ENCODE results near the gene PPM1A.

The PPM1A gene

DNA sequence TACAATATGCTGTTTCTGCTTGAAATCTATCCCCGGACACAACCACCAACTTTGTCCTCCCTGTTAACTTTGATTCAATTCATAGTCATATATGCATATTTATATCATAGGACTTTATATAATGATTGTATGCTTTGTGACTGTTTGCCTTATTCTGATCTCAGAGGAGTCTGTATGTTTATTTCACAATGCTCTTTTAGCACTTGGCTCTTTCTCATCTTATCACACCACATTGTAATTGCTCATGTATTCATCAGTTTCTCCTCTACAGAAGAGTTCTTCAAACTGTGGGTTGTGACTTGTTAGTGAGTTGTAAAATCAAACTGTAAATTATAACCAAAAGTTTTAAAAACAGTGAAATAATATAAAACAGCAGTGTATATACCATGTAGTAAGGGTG is 21.7 kb upstream of the PPM1A start:
- DNase-seq, result no peak

DNA sequence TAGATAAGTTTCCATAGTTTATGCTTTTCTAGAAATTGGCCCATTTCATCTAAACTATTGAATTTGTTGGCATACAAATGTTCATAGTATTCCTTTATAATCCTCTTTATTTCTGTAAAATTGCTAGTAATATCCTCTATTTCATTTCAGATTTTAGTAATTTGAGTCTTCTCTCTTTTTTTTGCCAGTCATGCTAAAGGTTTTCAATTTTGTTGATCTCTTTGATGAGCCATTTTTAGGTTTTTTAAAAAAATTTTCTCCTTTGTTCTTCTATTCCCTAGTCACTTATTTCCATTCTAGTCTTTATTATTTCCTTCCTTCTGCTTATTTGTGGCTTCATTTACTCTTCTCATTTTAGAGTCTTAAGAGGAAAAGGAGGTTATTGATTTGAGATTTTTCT is 19.4 kb upstream of the PPM1A start:
- DNase-seq, result no peak

DNA sequence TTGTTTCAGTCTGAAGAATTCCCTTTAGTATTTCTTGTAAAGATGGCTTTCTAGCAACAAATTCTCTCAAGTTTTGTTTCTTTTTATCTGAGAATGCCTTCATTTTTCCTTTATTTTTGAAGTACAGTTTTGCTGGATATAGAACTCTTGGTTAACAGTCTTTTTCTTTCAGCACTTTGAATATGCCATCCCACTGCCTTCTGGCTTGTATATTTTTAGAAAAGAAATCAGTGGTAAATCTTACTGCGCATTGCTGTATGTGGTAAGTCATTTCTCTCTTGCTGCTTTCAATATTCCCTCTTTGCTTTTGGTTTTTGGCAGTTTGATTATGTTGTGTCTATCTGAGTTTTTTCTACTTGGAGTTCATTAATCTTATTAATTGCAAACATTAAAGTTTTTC is 16.8 kb upstream of the PPM1A start:
- DNase-seq, result no peak

DNA sequence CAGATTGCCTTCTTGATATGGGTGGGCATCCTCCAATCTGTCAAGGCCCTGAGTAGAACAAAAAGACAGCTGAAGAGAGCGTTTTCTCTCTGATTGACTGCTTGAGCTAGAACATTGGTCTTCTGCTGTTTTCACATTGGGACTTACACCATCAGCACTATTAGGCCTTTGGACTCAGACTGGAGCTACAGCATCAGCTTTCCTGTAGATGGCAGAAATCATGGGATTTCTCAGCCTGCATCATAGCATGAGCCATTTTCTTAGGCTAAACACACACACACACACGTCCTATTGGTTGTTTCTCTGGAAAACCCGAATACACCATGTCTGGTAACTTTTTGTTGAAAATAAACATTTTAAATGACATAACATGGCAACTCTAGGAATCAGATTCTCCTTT is 15.8 kb upstream of the PPM1A start:
- no peak for DNase-seq

DNA sequence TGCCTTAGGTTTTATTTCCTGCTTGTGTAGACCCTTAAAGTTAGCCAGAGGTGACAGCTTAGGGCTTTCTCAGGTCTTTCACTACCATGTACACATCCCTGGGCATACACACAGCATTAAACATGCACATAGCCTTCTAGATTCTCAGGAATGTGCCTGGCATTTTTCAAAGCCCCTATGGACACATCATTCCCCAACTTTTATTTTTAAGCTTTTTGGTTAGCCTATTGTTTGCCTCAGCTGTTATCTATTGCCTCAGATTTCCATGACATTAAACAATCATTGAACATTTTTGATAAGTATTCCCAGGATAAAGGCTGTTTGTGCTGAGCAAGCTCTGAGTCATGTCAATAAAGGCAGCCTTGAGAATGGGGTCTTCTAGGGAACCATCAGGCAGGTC is 15.1 kb upstream of the PPM1A start:
- no peak for DNase-seq

DNA sequence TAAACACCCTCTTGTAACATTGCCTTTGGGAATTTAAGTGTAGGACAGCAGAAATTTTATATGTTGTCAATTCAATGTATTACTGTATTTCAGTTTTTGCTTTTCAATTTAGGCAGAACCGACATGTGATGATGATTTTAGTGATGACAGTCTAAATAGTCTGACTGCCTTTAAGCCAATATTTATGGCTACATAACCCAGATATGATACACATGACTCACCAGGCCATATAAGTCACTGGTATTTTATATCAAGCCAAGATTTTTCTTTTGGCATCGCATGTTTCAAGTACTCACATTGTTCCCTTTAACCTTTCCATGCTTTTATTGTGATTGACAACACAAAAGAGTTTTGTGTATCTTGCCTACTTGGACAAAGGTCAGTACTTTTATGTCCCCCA is 13.6 kb upstream of the PPM1A start:
- DNase-seq, result no peak

DNA sequence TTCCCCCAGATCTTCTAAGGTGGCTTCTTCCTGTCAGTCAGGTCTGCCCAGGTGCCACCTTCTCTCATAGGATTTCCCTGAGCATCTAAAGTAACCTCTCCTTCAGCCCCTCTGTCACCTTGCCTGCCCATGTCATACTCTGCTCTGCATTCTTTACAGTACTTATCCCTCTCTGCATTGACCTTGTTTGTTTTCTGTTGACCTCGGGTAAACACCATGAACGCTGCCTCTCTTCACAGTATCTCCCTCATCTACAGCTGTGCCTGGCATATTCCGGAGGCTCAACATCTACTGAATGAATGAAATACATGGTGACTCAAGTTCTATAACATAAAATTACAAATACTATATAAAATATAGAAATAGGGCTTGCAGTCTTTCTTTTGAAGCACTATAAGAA is 10.1 kb upstream of the PPM1A start:
- no peak for DNase-seq

DNA sequence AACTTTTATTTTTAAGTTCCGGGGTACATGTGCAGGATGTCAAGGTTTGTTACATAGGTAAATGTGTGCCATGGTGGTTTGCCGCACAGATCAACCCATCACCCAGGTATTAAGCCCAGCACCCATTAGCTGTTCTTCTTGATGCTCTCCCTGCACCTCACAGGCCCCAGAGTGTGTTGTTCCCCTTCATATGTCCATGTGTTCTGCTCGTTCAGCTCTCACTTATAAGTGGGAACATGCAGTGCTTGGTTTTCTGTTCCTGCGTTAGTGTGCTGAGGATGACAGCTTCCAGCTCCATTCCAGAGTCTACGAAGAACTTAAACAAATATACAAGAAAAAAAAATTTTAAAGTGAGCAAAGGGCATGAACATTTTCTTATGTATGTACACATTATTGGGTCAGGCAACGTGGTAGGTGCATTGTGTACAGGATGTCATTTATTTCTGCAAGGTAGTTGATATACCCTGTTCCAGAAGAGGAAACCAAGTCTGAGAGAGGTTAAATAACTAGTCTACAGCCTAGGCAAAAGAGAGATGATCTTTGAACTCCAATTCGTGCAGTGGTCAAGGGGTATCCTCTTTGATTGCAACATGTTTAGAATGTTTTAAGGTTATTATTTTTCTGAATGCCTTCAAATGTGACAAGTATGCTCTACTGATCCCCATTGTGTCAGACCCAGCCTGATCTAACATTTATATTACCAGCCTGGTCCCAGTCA is 8.7 kb upstream of the PPM1A start:
- no peak for DNase-seq

DNA sequence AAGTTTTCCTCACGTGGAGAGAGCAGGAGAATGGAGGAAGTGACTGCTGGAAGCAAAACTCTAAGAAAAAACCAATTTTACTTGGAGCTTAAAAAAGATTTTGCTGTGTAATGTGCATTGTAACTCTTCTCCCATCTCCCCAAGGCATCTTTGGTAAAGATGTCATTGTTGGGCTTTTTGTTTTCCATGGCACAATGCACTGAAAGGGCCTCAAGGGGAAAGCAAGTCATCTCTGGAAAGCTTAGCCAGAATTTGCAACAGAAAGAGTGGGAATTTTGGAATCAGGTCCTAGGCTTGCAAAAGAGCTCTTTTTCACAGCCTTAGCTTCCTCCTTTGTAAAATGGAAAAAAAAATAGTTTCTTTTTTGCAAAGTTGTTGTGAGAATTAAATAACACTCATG is 7.9 kb upstream of the PPM1A start:
- DNase-seq, result no peak

DNA sequence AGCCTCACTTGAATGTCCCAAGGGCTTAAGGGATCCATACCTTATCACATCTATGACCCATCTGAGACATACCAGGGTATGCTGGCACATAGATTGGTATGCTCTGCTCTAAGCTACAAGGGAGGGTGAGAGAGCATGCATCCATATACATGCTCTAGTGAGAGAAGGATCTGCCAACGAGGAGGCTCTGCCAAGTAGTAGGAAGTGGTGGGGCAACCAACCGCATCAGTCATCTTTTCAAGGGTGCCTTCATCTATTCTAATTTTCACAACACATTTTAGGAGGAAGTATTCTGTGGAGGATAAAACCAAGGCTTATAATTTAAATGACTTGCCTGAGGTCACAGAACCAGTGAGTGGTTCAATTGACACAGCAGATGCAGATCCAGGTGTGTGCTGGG is 6.6 kb upstream of the PPM1A start:
- no peak for DNase-seq

DNA sequence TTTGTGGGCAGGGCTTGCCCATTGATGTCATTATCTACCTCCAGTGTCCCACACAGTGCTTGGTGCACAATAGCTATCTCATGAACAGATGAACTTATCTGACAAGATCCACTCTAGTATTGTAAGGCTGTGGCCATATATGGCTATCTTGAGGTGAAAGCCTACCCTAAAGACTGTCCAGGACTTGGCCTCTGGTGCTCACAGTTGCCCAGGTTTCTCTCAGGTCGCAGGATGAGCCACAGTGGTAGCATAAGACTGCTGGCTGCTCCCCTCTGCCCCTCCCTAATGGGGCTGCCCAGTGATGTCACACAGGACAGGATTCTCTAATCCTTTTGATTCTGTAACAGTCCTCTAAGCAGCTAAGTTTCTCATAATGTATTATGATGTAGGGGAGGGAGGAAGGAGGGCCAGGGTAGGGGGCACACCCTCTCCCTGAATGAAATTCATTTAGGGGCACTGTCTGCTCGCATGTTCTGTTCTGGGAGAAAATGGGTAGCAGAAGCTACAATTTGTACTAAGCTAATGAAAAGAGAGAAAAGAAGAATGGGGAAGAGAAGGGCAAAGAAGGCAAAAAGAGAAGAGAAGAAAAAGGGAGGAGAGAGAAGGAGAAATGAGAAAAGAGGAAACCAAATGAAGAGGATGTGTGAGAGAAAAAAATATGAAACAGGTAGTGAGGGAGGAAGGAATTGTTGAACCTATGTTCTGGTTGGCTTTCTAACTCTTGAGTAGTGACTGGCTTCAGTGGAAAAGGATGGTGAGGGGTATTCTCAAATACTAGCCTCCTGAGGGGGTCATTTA is 3.4 kb upstream of the PPM1A start:
- no peak for DNase-seq

DNA sequence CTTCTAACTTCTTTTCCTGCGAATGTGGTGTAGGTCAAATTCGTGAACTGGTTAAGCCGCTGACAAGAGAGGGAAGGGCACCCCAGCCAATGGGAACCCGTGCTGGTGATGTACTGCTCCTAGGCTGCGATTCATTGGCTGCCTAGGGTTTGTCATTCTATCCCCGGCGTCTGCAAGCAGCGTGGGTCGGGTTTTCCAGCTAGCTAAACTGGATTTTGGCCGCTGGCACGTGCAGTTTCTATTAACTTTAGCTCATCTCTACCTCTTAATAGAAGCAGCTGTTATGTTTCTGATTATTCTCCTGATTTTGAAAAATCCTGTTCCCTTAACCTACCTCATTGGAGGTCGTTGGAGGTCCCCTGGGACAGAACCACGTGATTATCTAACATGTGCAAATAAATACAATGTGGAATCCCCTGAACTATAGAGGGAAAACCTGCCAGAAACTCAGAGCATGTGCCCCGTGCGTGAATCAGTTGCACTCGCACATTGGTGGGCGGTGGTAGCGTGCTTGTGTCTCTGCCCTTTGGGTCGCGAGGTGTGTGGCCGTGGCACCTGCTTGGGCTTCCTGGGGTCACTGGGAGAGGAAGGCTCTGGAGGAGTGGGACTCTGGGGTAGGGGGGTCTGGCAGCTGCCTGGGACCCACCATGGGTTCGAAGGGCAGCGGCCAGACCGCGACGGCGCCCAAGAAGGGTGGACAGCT is 876 bp upstream of the PPM1A start:
- peak; percentile 92 for DNase-seq

DNA sequence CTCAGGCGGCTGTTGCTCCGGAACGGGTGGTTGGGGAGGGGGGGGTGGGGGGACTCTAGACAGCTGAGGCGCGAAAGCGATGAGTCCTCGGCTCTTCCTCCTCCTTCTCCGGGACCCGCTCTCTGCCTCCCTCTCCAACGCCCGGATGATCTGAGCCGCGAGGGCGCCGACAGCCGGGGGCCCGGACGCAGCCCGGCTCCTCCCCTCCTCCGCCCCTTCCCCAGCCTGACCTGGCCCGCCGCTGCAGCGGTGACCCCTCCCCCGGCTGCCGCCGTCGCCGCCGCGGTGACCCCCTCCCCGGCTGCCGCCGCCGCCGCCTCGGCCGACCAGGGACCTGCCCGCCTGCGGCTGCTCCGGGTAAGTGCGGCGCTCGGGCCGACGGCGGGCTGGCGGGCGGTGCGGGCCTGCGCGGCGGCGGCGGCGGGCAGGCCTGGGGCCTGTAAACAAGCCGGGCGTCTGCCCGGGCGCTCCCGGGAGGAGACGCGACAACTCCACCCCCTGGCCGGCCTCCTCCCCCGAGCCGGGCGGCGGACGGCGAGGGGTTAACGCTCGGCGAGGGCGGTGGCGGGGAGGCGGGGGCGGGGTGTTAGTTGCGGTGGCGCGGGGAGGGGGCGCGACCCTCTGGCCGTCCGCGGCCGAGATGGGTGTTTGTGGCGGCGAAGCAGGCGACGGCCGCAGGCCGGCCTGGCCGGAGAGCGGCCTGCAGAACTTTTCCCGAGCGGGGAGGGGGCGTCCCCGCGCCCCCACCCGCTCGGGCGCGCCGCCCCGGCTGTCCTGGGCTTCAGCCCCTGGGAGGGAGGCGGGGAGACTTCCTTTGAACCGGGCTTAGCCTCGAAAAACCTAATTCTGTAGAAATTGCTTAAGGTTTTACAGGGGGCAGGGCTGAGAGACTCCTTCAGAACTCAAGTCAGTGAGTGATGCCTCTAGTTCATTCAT is 568 bp downstream of the PPM1A start:
- DNase-seq, result peak; percentile 65

DNA sequence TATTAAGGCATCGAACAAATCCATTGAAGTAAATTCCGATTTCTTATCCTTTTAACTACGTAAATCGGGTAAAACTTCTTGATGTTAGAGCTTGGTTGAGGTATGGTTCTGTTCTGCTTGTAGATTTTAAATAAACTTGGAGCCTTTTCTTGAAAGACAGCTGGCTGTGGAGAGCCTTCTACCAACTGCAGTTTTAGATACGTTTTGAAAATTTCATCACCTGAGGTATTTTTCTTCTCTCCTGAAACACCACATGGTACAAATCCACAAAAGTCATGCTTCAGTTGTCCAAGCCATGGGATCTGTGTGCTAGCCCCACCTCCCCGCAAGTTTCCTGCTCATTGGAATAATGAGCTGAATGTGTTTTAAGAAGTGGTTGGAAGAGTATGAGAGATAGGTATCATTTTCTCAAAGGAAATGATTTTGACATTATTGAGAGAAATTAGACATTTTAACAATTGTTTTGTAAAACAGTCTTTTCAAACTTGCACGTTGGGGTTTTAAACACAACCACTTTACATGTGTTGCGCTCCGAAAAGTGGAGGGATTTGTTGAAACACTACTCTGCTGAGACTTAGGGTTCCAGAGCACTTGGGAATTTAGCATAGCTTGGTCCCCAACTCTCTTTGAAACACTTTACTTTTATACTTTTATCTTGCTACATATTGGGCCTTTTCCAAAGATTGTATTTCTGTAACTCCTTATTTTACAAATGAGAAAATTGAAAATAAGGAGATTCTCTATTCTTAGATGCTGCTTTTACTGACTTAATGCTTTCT is 1.4 kb downstream of the PPM1A start:
- DNase-seq, result peak; percentile 18

DNA sequence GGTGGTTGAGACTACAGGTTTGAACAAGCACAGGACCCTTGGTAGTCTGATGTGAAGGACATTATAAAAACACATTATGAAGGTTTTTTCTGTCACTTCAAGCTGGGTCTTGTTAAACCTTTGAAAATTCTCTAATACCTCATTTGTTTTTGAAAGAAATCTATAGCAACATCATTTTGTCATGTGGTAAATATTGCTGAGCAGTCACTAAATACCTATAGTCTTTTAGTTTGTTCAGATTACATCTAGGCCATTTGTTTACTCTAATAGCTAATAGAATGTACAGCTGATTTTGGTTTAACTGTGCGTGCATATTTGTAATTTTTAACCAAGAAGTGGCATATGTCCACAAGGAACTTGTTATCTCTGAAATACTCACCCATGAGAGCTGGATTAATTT is 2.9 kb downstream of the PPM1A start:
- DNase-seq, result no peak

DNA sequence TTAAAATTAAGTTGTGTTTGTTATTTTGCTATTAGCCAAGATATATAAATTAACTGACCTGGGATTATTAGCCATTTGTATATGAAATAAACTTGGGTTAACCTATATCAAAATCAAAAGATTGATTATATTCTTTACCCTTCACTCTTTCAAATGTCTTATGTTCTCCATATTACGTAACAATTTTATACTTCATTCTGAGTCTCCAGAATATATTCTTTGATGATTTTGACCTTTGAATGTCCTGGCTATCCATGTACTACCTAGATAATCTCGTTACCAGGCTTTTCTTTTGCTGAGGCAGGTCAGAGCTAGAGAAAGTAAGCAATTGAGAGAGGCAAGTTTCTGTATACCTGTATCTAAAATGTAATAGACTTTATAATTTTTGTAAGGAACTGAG is 3.6 kb downstream of the PPM1A start:
- no peak for DNase-seq

DNA sequence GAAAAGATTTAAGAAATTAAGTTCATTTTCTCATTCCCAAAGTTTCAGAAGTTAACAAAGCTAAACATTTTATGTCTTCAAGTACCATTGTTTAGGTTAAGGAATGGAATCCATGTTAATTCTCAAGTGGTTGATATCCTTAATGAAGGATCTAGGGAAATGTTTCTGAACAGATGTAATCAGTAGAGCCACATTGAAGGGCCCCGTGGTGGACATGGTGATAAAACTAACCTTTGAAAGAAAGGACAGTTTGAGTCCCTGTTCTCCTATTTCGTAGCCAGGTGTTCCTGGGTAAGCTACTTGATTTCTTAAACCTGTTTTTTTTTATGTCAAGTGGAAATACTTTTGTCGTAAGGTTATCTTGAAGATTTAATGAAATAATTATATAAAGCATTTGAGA is 4.6 kb downstream of the PPM1A start:
- DNase-seq, result no peak

DNA sequence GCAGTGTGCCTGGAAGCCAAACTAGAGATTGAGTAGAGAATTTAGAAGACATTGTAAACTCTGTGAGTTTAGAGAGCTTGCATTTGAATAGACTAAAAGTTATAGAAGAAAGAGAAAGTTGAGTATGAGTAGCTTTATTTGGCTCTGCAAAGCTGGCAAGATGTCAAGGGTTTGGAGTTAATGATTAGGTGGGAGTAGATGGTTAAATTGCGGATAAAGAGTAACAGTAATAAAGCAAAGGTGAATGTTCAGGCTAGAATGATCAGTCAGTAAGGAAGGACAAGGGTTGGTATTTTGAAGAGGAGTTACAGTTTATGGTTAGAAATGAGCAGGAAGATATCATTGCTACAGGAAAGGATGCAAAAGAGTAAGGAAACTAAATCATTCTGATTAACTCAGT is 5.2 kb downstream of the PPM1A start:
- DNase-seq, result no peak

DNA sequence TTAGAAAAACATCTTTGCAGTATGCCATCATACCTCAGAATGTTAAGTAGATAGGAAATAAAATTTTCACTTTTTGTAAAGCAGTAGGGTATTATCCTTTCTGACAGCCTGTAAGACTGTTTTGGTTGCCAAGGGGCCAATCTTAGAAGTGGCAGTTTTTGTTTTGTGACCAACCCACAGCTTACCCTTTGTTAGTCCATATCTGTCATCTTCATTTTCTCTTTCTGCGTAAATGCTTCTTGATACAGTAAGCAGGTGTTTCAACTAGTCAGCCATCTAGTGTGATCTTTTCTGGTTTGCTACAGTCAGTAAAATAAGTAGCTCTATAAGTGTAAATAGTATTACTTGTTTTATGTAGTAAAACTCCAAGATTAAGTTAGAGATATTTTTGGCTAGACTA is 8.8 kb downstream of the PPM1A start:
- no peak for DNase-seq

DNA sequence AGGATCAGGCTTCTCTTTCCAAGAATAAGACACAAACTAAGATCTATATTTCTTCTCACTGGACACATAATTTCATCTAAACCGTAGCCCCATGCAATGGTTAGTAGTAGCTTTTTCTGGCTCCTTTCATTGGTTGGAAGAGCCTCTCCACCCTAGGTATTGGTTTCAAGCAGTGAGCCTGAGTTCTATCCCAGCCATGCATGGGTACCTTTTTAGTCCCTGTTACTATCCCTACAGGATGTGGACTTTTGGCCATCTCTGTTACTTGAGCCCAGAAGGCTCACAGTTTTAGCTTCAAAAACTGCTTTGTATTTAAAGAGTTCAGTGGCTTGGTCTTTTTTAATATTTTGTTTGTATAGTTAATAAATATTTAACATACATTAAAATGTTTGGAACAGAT is 16.1 kb downstream of the PPM1A start:
- DNase-seq, result no peak

DNA sequence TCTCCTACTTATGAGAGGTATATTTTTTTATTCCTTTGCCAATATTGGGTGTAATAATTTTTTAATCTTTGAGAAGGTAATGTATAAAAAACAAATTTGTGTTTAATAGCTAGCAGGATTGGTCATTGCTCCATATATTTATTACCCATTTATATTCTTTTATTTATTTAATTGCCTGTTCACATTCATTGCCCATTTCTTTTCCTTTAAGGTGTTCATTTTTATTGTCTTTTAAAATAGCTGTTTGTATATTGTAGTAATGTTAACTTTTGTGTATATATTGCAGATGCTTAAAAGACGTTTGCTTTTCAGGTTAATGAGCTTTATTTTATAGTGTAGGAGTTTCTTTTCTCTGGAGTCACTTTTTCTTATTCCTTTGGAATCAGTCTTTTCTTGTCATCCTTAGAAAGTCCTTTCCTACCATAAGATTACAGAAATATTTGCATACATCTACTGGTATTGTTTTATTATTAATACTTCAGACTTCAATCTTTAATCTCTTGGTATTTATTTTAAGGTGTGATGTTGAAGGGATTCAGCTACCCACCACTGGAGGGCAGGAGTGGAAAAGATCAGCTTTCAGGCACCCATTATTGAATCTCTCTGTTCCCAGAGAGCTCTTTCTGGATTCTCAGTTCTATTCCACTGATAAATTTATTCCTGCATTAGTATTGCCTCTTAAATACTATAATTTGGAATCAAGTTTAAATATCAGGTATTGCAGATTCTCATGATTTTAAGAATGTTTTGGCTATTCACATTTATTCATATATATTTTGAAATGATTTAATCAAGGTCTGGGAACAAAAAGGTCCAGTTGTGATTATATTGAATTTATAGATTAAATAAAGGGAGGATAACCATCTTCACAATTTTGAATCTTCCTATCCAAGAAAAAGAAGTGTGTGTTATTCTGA is 17.3 kb downstream of the PPM1A start:
- peak; percentile 37 for DNase-seq

All from EL (cell line).